Fibroblast of pulmonary artery (primary cell): ENCODE measurements around the gene TWNK.

ENCODE experiments used
- DNase-seq: peaks from one replicate; pipeline ENCODE4 v3.0.0-alpha.2; 2010; ENCODE audit warnings: low read depth
- H3K4me3 ChIP-seq: replicated peaks from 2 replicates; pipeline ENCODE4 v1.5.1; 2011; ENCODE audit warnings: low read depth, mild to moderate bottlenecking, control low read depth, low read length, moderate library complexity
- TF ChIP-seq, protein P1 (sequence below): IDR thresholded peaks from 2 replicates; pipeline ENCODE4 v1.5.1; 2011; ENCODE audit warnings: mild to moderate bottlenecking, control low read depth, low read length, inconsistent platforms; ENCODE audit errors: missing control alignments

The TWNK gene

DNA sequence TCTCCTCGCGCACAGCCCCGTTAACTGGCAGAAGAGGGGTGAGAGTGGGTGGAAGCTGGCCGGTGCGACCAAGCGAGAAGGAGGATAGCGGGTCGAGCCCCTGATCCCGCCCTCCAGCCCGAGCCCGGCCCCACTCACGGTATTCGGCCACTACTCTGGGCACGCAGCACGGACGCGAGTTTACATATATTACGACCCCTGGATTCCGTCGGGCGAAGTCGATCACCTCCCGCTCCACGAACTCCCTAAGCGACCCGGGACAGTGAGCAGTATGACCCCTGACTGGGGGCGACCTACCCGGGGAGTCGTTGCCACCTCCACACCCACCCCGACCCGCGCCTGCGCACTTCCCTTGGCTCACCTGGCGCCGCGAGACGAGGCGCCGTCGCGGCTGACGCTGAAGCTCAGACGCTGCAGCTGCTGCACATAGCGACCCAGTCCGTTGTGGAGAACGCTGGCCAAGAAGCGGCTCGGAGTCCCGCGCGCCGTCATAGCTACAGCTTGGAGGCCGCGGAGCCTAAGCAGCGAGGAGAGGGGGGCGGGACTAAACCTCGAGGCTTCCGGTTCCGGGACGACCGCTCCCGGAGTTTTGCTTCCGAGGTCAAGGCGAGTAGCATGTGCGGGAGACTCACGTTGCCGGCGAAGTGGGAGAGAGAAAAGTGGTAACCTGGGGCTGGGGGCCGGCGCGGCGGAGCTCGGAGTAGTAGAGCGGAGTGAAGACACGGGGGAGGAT is at the start of gene TWNK, which contains the start of gene MRPL43:
Gene TWNK (plus strand): TSS at position 592 of the 733 bp plus-strand sequence. CDS start 668 bp downstream, outside the sequence.
Gene MRPL43 (minus strand): TSS at position 546 of the 733 bp plus-strand sequence. CDS start 54 bp downstream, at position 492.
- TF ChIP-seq, protein P1, sequence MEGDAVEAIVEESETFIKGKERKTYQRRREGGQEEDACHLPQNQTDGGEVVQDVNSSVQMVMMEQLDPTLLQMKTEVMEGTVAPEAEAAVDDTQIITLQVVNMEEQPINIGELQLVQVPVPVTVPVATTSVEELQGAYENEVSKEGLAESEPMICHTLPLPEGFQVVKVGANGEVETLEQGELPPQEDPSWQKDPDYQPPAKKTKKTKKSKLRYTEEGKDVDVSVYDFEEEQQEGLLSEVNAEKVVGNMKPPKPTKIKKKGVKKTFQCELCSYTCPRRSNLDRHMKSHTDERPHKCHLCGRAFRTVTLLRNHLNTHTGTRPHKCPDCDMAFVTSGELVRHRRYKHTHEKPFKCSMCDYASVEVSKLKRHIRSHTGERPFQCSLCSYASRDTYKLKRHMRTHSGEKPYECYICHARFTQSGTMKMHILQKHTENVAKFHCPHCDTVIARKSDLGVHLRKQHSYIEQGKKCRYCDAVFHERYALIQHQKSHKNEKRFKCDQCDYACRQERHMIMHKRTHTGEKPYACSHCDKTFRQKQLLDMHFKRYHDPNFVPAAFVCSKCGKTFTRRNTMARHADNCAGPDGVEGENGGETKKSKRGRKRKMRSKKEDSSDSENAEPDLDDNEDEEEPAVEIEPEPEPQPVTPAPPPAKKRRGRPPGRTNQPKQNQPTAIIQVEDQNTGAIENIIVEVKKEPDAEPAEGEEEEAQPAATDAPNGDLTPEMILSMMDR, result no peak
- H3K4me3 ChIP-seq, result peak within 1 kb of the TSS; percentile 98
- DNase-seq, result peak; percentile 74

DNA sequence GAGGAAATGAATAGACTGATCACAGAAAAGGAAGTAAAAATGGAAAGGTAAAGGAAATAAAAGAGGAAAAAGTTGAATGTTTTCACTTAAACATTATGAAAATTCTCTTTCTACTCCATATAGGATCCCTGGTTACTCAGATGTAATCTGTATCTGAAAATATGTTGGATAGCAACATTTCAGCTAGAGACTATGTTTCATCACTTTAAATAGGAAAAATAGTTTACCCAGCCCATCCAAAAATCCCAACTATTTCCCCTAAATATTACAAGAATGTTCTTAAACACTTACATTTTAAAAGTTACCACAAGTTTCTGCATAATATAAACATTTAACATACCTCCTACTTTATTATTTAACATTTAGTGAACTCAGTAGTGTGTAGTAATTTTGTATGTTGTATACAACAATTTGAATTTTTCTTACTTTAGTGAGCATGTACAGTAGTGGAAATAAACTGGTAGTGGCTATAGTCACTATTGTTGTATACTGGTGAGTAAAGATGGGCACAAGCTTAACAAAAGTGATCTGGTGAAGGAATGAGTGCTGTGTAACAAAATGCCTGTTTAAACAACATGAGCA is 47.5 kb upstream of the TWNK start:
- no peak overlapping the region for H3K4me3 ChIP-seq
- peak; percentile 7 for DNase-seq
- TF ChIP-seq, protein P1, result no peak

DNA sequence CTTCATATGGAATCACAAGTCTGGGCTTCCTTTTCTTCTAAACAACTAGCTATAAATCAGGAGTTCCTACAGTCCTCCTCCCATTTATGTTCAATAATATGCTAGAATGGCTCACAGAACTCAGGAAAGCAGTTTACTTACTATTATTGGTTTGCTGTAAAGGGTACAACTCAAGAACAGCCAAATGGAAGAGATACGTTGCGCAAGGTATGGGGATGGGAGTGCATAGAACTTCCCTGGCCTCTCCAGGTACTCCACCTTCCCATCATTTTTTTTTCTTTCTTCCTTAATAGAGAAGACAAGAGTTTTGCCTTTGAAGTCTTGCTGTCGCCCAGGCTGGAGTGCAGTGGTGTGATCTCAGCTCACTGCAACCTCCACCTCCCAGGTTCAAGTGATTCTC is 45.1 kb upstream of the TWNK start:
- TF ChIP-seq, protein P1, result no peak
- H3K4me3 ChIP-seq, result no peak overlapping the region
- no peak for DNase-seq

DNA sequence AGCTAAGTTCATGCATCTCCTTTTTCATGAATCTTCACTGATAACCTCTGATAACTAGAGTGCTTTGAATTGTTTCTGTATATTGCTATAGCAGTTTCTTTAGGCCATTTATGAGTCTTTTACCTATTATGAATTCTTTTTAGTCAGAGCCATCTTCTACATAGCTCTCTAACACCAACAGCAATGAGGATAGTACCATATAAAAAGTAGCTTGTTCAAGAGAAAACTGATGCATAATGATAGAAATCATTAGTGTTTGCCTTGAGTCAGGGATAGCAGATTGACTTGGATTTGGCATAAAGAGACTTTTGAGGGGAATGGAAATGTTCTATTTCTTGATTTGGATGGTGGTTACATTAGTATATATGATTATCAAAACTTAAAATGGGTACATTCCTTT is 43.8 kb upstream of the TWNK start:
- TF ChIP-seq, protein P1, result no peak
- no peak for DNase-seq
- H3K4me3 ChIP-seq, result no peak overlapping the region

DNA sequence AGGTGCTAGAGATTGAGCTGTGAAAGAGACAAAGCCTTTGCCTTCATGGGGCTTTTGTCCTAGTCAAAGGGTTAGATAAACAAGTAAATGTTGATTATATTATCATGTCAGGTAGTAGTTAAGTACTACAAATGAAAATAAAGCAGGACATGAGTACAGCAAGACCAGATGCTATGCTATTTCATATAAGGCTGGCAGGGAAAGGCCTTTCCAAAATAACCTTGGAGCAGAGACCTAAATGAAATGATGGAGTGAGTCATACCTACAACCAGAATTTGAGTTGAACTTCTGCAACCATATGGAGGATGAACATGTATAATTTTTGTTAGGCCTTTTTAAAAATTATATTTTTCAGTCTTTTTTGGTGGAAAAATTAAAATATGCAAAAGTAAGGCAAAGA is 41.6 kb upstream of the TWNK start:
- H3K4me3 ChIP-seq, result no peak overlapping the region
- DNase-seq, result no peak
- TF ChIP-seq, protein P1, result no peak

DNA sequence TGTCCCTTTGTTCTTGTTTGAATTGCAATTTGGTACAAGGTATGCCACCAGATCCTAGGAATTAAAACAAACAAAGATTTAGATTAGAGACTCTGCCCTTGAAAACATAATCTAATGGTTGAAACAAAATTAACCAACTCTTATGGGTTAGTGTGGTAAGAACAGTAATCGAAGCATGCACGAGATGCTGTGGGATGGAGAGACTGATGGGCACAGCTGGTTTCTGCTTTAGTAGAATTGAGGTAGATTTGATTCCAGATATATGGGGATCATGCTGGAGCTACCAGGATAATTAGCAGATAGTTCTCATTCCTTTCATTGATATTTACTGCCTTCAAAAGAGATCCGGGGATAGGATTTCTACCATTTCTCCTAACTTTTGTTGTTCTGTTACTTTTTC is 38.4 kb upstream of the TWNK start:
- no peak for DNase-seq
- H3K4me3 ChIP-seq, result no peak overlapping the region
- TF ChIP-seq, protein P1, result no peak
